ENCODE measurements around the gene GADD45G. TPM values are rescaled to one million over a fixed set of nuclear protein-coding genes. Genes with fewer than 3 reads are reported as not detected.

GADD45G gene
- polyA plus RNA-seq, 2 of the 4 experiments (the other 2 are of a cell fraction): 0.15 to 0.16 TPM

- DNase-seq (ENCODE audit: low read depth in 1 of 2, low spot score in 1 of 2): no peak
- 70% methylated on average over 17 of the region's 17 CpGs for WGBS (ENCODE audit: missing lambda C conversion rate)
- Histone ChIP-seq H3K4me3 (no peak overlapping the region), H3K4me1 (no peaks in the 10 kb centered on the region), H3K27ac (no peak overlapping the region), H3K9me3 (no peaks in the 10 kb centered on the region), H3K4me2 (no peak overlapping the region)
- TF ChIP-seq EHF (CRISPR knock-in tag; IDR thresholded peaks at IDR 0.05): no peak
- no peak for TF ChIP-seq HMGXB4 (CRISPR knock-in tag; IDR thresholded peaks at IDR 0.05; ENCODE audit: borderline replicate concordance)
- TF ChIP-seq NPAS2 (CRISPR knock-in tag; IDR thresholded peaks at IDR 0.05; ENCODE audit: borderline replicate concordance): no peak
- TF ChIP-seq EHMT2 (IDR thresholded peaks at IDR 0.05; ENCODE audit: low read depth): no peak
- TF ChIP-seq KDM1A (IDR thresholded peaks at IDR 0.05; ENCODE audit: low read depth): no peak
- TF ChIP-seq, protein P1, sequence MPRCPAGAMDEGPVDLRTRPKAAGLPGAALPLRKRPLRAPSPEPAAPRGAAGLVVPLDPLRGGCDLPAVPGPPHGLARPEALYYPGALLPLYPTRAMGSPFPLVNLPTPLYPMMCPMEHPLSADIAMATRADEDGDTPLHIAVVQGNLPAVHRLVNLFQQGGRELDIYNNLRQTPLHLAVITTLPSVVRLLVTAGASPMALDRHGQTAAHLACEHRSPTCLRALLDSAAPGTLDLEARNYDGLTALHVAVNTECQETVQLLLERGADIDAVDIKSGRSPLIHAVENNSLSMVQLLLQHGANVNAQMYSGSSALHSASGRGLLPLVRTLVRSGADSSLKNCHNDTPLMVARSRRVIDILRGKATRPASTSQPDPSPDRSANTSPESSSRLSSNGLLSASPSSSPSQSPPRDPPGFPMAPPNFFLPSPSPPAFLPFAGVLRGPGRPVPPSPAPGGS (IDR thresholded peaks at IDR 0.05): no peak
- TF ChIP-seq MAX (IDR thresholded peaks at IDR 0.05): no peak
- no peak for TF ChIP-seq SMC3 (IDR thresholded peaks at IDR 0.05)
- no peak for TF ChIP-seq MAZ (IDR thresholded peaks at IDR 0.05; ENCODE audit: borderline replicate concordance, low read depth, low read length)
- no peak for ATAC-seq
- POLR2A ChIA-PET: no interaction called here
- FAIRE-seq: no peak
- CTCF ChIA-PET: interaction anchor here (1.1 kb wide), 1 partner anchor 52 kb away, joined by 4 read pairs; no protein-coding TSS in a partner anchor
These were observed 50.5 kb downstream of the GADD45G start for GRCh38 chr9:89655056-89655989.

Other genes with a start within 250 kb of the GADD45G start
- gene SEMA4D, start 106.9 kb upstream of the GADD45G start, polyA plus RNA-seq (2011; rRNA removed): 5.3 and 6.1 TPM in 2 replicates
- gene SEMA4D, start 106.9 kb upstream of the GADD45G start, polyA plus RNA-seq (2017; fragmentation: RNase III; extraction: RNeasy Plus Mini Kit Qiagen cat#74134 plus additional on column Dnase treatment): 4.5 to 7.2 TPM (median 5.8 TPM) in 3 replicates

All from A549 (cell line).